HPDE6-E6E7 (cell line): Measurements from ENCODE around the gene SH3BP2.

ENCODE experiments used
- DNase-seq: peaks from one replicate; pipeline ENCODE4 v3.0.0; 2011; ENCODE audit warnings: missing footprints; ENCODE audit errors: extremely low spot score

Gene SH3BP2

GRCh38 chr4:2792711-2793585 lies at the start of gene SH3BP2:
Gene SH3BP2, plus strand, starts transcription at chr4:2793085. Its CDS starts 27,533 bp downstream, at chr4:2820618.
- peak; percentile 76 for DNase-seq

- no peak for DNase-seq
Observed at GRCh38 chr4:2743518-2744445, 49.1 kb upstream of the SH3BP2 start.

- no peak for DNase-seq
Observed at GRCh38 chr4:2744576-2745270, 48.2 kb upstream of the SH3BP2 start.

DNA sequence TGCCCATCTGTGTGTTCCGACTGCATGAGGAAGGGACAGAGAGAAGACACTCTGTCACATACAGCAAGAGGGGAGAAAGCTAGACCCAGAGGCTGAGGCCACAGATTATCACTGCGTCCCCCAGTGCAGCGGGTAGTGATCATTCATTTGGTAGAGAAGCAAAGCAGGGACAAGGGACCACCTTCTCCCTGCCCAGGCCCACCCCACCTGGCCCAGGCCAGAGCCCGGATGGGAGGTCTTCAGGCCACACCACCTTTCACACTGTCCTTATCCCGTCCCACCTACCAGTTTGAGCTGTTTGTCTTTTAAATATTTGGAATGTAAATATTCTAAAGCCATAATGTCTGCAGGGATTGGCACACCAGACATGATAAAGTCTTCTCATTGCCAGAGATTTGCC lies 47.4 kb upstream of the SH3BP2 start:
- DNase-seq: no peak

DNA sequence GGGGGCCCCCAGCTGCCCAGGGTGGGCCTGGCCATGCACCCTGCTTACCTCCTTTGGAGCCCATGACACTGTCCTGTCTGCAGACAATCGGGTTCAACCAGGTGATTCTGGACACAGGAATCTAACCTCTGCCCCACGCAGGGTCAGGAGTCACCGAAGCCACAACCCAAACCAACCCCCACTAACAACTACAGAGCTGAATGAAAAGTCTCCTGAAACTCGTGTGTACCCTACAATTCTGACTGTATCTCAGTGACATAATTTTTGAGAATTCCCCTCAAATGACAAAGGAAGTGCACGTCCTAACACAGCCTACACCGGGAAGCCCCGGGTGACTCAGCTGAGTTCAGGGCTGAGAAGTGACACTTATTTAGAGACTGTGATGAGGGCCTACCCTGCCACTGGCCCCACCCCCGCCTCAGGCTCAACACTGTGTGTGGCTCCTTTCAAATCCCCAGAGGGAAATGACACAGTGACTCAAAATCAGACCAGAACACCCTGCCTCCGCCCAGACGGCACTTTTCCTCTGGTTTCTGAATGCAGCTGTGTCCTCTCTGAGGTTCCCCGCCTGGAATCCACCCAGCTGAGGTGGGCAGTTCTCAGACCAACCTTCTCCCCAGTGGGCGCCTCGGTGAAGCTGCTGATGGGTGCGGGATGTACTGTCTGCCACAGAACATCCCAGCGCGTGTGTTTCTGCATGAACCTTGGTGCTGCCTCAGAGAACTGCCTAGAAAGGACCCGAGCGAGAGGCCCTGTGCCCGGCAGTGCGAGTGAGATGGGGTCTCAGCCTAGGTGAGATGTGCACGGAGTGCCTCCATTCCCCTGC lies 46.7 kb upstream of the SH3BP2 start:
- peak; percentile 61 for DNase-seq

DNA sequence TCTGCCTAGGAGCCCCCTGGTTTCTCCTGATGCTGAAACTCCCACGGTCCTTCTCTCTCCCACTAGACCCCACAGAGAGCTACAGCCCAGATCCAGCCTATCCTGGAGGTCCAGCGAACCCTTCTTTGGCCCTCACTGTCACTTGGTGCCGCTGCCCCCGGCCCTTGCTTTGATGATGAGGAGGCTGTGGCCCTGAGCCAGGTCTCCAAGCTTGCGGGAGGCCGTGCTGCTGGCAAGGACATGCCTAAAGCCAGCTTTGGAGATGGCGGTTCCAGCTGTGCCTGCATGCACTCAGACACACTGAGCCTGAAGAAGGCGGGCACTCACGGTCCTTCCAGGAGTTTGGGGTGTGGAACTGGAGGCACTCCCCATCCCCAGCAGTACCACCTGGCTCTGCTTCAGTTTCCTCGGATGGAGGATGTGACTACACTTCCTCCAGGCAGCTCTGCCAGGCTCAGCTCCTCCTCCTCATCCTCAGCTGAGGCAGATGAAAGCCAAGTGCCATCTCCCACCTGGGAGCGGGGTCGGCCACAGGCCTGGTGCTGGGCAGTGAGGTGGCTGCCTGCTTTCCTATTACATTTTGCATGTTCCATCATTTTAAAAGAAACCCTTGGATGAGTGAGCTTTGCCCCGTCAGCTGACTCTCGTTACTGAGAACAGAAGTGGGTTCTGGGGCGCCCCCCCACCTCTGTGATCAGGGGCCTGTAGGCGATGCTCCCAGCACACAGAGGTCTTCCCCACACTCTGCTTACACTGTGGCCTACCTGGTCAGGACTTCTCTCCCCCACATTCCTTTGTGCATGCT lies 45.8 kb upstream of the SH3BP2 start:
- DNase-seq: no peak

- no peak for DNase-seq
Observed at GRCh38 chr4:2750719-2751605, 41.9 kb upstream of the SH3BP2 start.

- no peak for DNase-seq
Observed at GRCh38 chr4:2753436-2753835, 39.4 kb upstream of the SH3BP2 start.

- no peak for DNase-seq
Observed at GRCh38 chr4:2754848-2755819, 37.8 kb upstream of the SH3BP2 start.

DNA sequence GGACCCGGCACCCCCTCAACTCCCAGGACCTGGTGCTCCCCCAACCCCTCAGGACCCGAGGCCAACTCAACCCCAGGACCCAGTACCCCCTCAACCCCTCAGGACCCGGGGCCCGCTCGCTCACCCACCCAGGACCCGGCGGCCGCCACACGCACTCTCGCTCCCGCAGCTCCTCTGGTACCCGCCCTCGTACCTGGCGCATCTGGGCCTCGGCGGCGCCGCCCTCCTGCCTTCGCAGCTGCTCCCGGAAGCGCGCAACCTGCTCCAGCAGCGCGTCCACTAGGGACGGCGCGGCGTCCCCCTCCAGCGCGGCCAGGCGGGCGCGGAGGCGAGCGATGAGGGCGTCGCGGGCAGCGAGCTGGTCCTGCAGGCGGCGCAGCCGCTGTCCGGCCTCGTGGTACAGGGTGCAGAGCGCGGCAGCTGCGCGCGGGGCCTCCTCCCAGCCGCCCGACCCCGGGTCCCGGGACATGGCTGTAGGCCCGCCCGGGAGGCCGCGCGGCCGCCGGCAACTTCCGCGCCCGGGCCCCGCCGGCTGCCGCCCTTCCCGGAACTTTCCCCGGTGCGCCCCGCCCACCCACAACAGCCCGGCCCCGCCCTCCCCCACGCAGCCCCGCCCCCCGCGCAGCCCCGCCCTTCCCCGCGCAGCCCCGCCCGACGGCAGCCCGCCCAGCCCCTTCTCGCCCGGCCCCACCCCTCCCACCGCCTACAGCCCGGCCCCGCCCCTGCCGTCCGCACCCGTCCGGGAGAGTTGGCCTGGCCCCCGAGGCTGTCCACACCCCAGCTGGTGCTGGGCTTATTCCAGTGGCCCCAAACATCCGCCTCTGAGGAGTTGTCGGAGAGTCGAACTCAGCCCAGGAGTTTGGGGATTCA lies 36.8 kb upstream of the SH3BP2 start, which contains the start of gene TNIP2:
TSS of gene TNIP2 (minus strand) at position 516 of the 870 bp plus-strand sequence. CDS start at position 469, 47 bp downstream.
- peak; percentile 90 for DNase-seq

- DNase-seq: no peak
Observed at GRCh38 chr4:2756691-2757350, 36.1 kb upstream of the SH3BP2 start.

- no peak for DNase-seq
Observed at GRCh38 chr4:2757426-2757825, 35.5 kb upstream of the SH3BP2 start.

DNA sequence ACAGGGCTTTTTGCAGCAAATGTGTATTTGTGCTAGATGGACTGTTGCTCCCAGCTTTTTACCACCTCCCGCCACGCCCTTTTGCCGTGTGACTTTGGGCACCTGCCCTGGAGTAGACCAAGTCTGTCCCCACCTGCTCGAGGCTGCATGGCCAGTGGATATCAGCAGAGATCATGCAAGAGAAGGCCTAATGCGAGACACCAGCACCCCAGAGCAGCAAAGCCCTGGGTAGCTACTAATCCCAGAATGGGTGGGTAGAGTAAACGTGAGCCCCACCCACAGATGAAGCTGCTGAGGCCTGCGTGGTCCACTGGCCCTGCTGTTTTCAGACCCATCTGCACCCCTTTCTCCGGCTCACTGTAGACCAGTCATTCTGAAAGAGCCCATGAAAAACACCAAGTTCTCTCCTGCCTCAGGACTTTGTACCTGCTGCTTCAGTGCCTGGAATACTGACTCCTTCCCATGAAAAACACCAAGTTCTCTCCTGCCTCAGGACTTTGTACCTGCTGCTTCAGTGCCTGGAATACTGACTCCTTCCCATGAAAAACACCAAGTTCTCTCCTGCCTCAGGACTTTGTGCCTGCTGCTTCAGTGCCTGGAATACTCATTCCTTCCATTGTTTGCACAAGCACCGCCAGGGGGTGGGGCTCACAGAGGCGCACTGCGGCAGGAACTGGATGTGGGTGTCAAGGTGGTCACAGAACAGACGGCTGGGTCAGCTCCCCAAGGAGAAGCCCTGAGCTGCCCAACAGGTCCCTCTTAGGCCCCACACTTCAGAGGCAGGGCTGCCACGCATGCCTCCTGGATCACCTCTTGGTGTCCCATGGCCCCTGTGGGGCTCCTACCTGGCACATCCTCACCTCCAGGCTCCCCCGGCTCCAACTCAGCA lies 31.6 kb upstream of the SH3BP2 start:
- DNase-seq: no peak

- no peak for DNase-seq
Observed at GRCh38 chr4:2762048-2762447, 30.8 kb upstream of the SH3BP2 start.
